Endothelial cell of umbilical vein (primary cell): ENCODE measurements around the gene NELFA. TPM values are rescaled to one million over a fixed set of nuclear protein-coding genes. Genes with fewer than 3 reads are reported as not detected.

Experiments used
- BruUV-seq: library from RNA; stranded (reverse); fragments of 400-500 nt; replicated peaks from 2 replicates; lab custom pipeline; 2021; lab: Mats Ljungman, UMichigan
- CTCF ChIA-PET: fragments of 300-600, 350-600 bp; sonication (Branson Sonifier 250); formaldehyde crosslinking; loops from one replicate; lab custom pipeline; 2021; ENCODE audit warnings: antibody characterized with exemption, inconsistent platforms; lab: Charles Lee
- POLR2A ChIA-PET: fragments of 300-600, 350-600 bp; sonication (Branson Sonifier 250); formaldehyde crosslinking; loops from one replicate; lab custom pipeline; 2021; ENCODE audit warnings: antibody characterized with exemption, inconsistent platforms; lab: Charles Lee
- DNase-seq: peaks from one replicate; pipeline ENCODE4 v3.0.0-alpha.2; 2011; ENCODE audit warnings: low read depth, low spot score
- FAIRE-seq: peaks from 2 replicates; lab custom pipeline; 2011; peaks lifted over from hg19 to GRCh38; lab: Jason Lieb, UNC
- H2AFZ ChIP-seq: 2 replicates; pipeline ENCODE4 v1.6.0; 2012; ENCODE audit warnings: low read depth, low read length, control low read depth, inconsistent platforms
- H3K27ac ChIP-seq: 2 replicates; pipeline ENCODE4 v1.5.1; 2011; ENCODE audit warnings: low read depth, mild to moderate bottlenecking, control low read depth, low read length, moderate library complexity; ENCODE audit not compliant: insufficient read depth
- H3K27me3 ChIP-seq, 2 experiments: 2 replicates each; pipeline versions ENCODE4 v1.6.0 to v1.6.1; 2011; ENCODE audit warnings: low read length in 2 of 2, mixed read lengths in 1 of 2; ENCODE audit not compliant: control insufficient read depth in 2 of 2, insufficient read depth in 2 of 2
- H3K36me3 ChIP-seq, 2 experiments: 2 replicates in 1 of 2; 3 replicates in 1 of 2; pipeline ENCODE4 v1.5.1; 2011; ENCODE audit warnings: low read length in 2 of 2, mild to moderate bottlenecking in 1 of 2, moderate library complexity in 1 of 2; ENCODE audit not compliant: control insufficient read depth in 2 of 2, insufficient read depth in 2 of 2; ENCODE audit errors: extremely low read depth in 1 of 2
- H3K4me1 ChIP-seq: 3 replicates; pipeline ENCODE4 v1.5.1; 2011; ENCODE audit warnings: mild to moderate bottlenecking, low read length; ENCODE audit not compliant: control insufficient read depth, insufficient read depth; ENCODE audit errors: extremely low read depth
- H3K4me2 ChIP-seq: 2 replicates; pipeline ENCODE4 v1.6.1; 2011; ENCODE audit warnings: low read length, control low read depth, mixed read lengths; ENCODE audit not compliant: insufficient read depth
- H3K4me3 ChIP-seq, 3 experiments: fragments of 200-600 bp in 1 of 3; sonication (generic), shearing (Covaris generic) in 1 of 3; replicated peaks in 1 of 3; 2 replicates each; pipeline ENCODE4 v1.5.1; 2011 to 2016; ENCODE audit warnings: control low read depth in 3 of 3, low read length in 3 of 3, mild to moderate bottlenecking in 2 of 3, inconsistent platforms in 1 of 3, low read depth in 1 of 3, moderate library complexity in 1 of 3; ENCODE audit not compliant: insufficient read depth in 1 of 3
- H3K79me2 ChIP-seq: 2 replicates; pipeline ENCODE4 v1.6.0; 2012; ENCODE audit warnings: low read length, inconsistent platforms; ENCODE audit not compliant: control insufficient read depth, insufficient read depth
- H3K9ac ChIP-seq: replicated peaks from 2 replicates; pipeline ENCODE3; 2011; ENCODE audit warnings: low read length, control low read depth; ENCODE audit not compliant: insufficient read depth; ENCODE audit errors: extremely low read depth
- H3K9me1 ChIP-seq: replicated peaks from 3 replicates; pipeline ENCODE4 v1.6.0; 2011; ENCODE audit warnings: mild to moderate bottlenecking, low read length; ENCODE audit not compliant: control insufficient read depth, insufficient read depth; ENCODE audit errors: extremely low read depth
- H3K9me3 ChIP-seq: replicated peaks from 2 replicates; pipeline ENCODE4 v1.5.1; 2012; ENCODE audit warnings: low read length, inconsistent platforms; ENCODE audit not compliant: control insufficient read depth, insufficient read depth
- H4K20me1 ChIP-seq: replicated peaks from 2 replicates; pipeline ENCODE3; 2011; ENCODE audit warnings: mild to moderate bottlenecking, low read length; ENCODE audit not compliant: control insufficient read depth, insufficient read depth; ENCODE audit errors: extremely low read depth
- EZH2 ChIP-seq: IDR thresholded peaks from 2 replicates; pipeline ENCODE4 v1.6.1; 2012; ENCODE audit warnings: borderline replicate concordance, low read depth, mild to moderate bottlenecking, moderate library complexity, low read length, inconsistent platforms; ENCODE audit not compliant: severe bottlenecking
- FOS ChIP-seq: IDR thresholded peaks from 2 replicates; pipeline ENCODE4 v1.6.1; 2011; ENCODE audit warnings: mild to moderate bottlenecking, low read length, moderate library complexity, borderline replicate concordance; ENCODE audit not compliant: insufficient read depth
- GATA2 ChIP-seq: IDR thresholded peaks from 2 replicates; pipeline ENCODE4 v1.7.0; 2011; ENCODE audit warnings: low read depth, mild to moderate bottlenecking, moderate library complexity, mixed read lengths, low read length; ENCODE audit not compliant: insufficient read length, insufficient read depth
- JUN ChIP-seq: IDR thresholded peaks from 2 replicates; pipeline ENCODE4 v1.6.1; 2011; ENCODE audit warnings: borderline replicate concordance, low read depth; ENCODE audit not compliant: insufficient read length, insufficient read depth
- MYC ChIP-seq: IDR thresholded peaks from one replicate; pipeline ENCODE4 v1.6.1; 2011; ENCODE audit warnings: mild to moderate bottlenecking, low read depth, low read length
- POLR2A ChIP-seq: IDR thresholded peaks from 2 replicates; pipeline ENCODE4 v1.6.1; 2012; ENCODE audit warnings: low read depth, mild to moderate bottlenecking, control low read depth, low read length
- POLR2AphosphoS5 ChIP-seq: IDR thresholded peaks from 2 replicates; pipeline ENCODE4 v1.6.1; 2012; ENCODE audit warnings: low read depth, mild to moderate bottlenecking, control low read depth, low read length, moderate library complexity; ENCODE audit not compliant: insufficient read depth
- dilution Hi-C: fragments of 300-500 bp; cut with MboI; formaldehyde crosslinking; loops from one replicate; pipeline ENCODE4 v1.15.0; 2019; ENCODE audit warnings: low sequenced_read_pairs; ENCODE audit not compliant: extremely low pct_ligation_motif_present
- intact Hi-C: fragments of 100-400 bp; cut with micrococcal nuclease; formaldehyde crosslinking; loops from one replicate; pipeline ENCODE4 v1.10.0; 2022
- polyA plus RNA-seq, 4 experiments: library from polyadenylated mRNA; depleted of rRNA in 3 of 4; stranded (reverse) in 3 of 4; unstranded in 1 of 4; fragments of >200 nt; gene quantifications; 2 replicates each; pipeline versions ENCODE4 v1.2.1 to v1.2.3, GENCODE V29; 2011 to 2012; ENCODE audit warnings: missing spikeins in 1 of 4
- total RNA-seq: library from RNA; stranded (reverse); gene quantifications from 2 replicates; pipeline ENCODE4 v1.2.3, GENCODE V29; 2021
- TF ChIP-seq, protein P1 (sequence below), 2 donors: IDR thresholded peaks; 1 replicate in 1 of 2; 2 replicates in 1 of 2; pipeline ENCODE4 v1.5.1; 2011; ENCODE audit warnings: low read length in 2 of 2, mild to moderate bottlenecking in 2 of 2, moderate library complexity in 2 of 2, control low read depth in 1 of 2, inconsistent platforms in 1 of 2, low read depth in 1 of 2; ENCODE audit not compliant: insufficient read depth in 1 of 2; ENCODE audit errors: extremely low read depth in 1 of 2
- TF ChIP-seq, protein P2 (sequence below): IDR thresholded peaks from 2 replicates; pipeline ENCODE4 v1.6.1; 2011; ENCODE audit not compliant: insufficient read depth, insufficient read length

Gene NELFA
- total and polyA plus RNA-seq, 2 donors (not counting 3 experiments of a cell fraction or from before 2014, with no cell fraction given), result 22.8 to 30.3 TPM

DNA sequence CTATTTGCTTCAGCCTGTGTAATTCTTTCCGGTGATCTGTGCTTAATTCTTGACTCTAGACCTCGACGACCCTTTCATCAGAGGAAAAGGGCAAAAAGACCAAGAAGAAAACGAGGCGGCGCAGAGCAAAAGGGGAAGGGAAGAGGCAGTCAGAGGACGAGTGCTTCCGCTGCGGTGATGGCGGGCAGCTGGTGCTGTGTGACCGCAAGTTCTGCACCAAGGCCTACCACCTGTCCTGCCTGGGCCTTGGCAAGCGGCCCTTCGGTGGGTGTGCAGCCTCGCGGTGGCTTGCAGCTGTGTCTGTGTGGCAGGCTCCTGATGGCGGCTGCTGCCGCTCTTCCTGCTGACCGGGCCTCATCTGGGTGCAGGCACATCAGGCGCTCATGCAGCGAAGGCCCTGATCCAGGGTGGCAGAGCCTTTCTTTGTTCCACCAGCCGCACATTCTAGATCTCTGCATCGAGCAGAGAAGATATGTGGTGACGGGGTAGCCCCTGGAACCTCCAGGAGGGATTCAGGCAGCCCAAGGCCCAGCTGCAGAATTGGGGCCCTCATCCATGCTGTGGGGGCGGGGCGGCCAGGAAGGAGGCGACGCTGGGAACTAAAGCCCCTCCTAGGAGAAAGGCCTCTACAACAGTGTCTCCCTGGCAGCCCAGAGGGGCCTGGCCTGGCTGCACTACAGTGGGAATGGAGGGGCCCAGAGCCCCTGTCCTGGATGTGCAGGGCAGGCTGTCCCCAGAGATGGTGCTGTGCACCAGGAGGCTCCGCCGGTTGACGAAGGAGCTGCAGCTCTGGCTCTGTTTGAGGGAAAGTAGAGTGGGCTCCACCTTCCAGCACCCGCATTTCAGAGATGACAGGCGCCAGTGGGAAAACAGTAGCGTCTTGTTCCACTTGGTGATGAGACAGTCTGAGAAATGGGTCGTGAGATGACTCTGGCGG is 32.1 kb downstream of the NELFA start:
- dilution Hi-C loops (no loop called here), intact Hi-C loops (no loop called here)
- no peak overlapping the region for H2AFZ ChIP-seq
- no peak overlapping the region for H3K27ac ChIP-seq
- no peak overlapping the region for H3K4me2 ChIP-seq
- DNase-seq (no peak), FAIRE-seq (no peak)
- no peaks in the 10 kb centered on the region for H3K9me1 ChIP-seq
- no peaks in the 10 kb centered on the region for H3K27me3 ChIP-seq
- H3K79me2 ChIP-seq, result peaks cover 9% of the 10 kb centered on the region
- no peaks in the 10 kb centered on the region for H3K9me3 ChIP-seq
- no peaks in the 10 kb centered on the region for H3K4me1 ChIP-seq
- no peak overlapping the region for H3K4me3 ChIP-seq
- POLR2A ChIA-PET, result no interaction called here
- H3K36me3 ChIP-seq, result peaks cover 26 to 54% of the 10 kb centered on the region in 2 experiments
- TF ChIP-seq GATA2 (no peak), FOS (no peak), POLR2A (no peak), EZH2 (no peak), POLR2AphosphoS5 (no peak), MYC (no peak), JUN (no peak)
- TF ChIP-seq, protein P1, sequence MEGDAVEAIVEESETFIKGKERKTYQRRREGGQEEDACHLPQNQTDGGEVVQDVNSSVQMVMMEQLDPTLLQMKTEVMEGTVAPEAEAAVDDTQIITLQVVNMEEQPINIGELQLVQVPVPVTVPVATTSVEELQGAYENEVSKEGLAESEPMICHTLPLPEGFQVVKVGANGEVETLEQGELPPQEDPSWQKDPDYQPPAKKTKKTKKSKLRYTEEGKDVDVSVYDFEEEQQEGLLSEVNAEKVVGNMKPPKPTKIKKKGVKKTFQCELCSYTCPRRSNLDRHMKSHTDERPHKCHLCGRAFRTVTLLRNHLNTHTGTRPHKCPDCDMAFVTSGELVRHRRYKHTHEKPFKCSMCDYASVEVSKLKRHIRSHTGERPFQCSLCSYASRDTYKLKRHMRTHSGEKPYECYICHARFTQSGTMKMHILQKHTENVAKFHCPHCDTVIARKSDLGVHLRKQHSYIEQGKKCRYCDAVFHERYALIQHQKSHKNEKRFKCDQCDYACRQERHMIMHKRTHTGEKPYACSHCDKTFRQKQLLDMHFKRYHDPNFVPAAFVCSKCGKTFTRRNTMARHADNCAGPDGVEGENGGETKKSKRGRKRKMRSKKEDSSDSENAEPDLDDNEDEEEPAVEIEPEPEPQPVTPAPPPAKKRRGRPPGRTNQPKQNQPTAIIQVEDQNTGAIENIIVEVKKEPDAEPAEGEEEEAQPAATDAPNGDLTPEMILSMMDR (IDR thresholded peaks at IDR 0.05; ENCODE audit: extremely low read depth in 1 of 2, insufficient read depth in 1 of 2, low read depth in 1 of 2, low read length in 2 of 2), result no peak
- TF ChIP-seq, protein P2, sequence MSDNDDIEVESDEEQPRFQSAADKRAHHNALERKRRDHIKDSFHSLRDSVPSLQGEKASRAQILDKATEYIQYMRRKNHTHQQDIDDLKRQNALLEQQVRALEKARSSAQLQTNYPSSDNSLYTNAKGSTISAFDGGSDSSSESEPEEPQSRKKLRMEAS, result no peak
- no peak overlapping the region for H3K9ac ChIP-seq
- no peaks in the 10 kb centered on the region for H4K20me1 ChIP-seq
- BruUV-seq, result no TSS peak
- CTCF ChIA-PET, result interaction anchor here (0.9 kb wide), 1 partner anchor 12 kb away, joined by 3 read pairs; no protein-coding TSS in a partner anchor
